8988T (cell line): ENCODE data around the gene MALT1.

Source experiments
- DNase-seq: peaks from one replicate; pipeline ENCODE4 v3.0.0; 2011

The MALT1 gene

DNA sequence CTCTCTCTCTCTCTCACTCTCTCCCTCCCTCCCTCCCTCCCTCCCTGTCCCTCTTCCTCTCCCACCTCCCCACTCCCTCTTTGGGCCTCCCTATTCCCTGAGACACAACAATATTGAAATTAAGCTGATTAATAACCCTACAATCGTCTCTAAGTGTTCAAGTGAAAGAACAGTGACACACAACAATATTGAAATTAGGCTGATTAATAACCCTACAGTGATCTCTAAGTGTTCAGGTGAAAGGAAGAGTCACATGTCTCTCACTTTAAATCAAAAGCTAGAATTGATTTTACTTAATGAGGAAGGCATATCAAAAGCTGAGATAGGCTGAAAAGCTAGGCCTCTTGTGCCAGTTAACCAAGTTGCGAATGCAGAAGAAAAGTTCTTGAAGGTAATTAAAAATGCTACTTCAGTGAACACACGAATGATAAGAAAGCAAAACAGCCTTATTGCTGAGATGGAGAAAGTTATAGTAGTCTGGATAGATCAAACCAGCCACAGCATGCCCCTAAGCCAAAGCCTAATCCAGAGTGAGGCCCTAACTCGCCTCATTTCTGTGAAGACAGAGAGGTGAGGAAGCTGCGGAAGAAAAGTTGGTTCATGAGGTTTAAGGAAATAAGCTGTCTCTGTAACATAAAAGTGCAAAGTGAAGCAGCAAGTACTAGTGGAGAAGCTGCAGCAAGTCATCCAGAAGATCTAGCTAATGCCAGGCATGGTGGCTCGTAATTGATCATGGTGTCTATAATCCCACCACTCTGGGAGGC lies 21.3 kb downstream of the MALT1 start:
- no peak for DNase-seq

DNA sequence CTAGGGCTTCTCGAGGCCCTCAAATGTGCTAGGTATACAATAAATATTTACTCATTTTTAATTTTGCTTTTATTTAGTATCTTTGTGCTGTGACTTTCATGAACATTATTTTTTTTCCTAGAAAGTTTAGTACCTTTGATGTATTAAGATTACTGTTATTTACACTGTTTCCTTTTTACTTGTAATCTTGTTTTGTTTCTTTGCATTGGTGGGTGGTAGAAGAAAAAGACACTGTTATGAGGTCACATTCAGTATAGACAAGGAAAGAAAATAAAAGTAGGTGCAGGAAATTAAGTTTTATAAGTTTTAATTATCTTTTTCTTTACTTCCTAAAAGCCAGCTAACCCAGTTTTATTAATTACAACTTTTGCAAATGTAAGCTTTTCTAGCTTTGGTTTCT lies 23.0 kb downstream of the MALT1 start:
- no peak for DNase-seq

- DNase-seq = no peak
These were observed 23.6 kb downstream of the MALT1 start for GRCh38 chr18:58694720-58695468.

DNA sequence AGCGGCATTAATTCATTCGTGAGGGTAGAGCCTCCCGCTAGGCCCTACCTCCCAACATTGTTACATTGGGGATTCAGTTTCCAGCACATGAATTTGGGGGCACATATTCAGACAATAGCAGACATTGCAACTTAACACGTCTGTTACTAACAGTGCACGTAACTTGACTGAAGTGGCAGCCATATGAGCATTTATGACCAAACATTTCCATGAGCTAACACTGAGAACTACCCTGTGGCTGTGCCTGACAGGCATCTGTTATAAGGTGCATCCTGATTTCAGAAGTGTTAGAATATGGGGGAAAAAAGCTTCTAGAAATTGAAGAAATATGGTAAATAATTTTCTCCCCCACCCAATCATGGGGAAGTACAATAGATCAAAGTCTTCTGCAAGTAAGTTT lies 24.5 kb downstream of the MALT1 start:
- DNase-seq = no peak

GRCh38 chr18:58697146-58697545 lies 25.9 kb downstream of the MALT1 start:
- DNase-seq = no peak

- no peak for DNase-seq
These were observed 27.5 kb downstream of the MALT1 start for GRCh38 chr18:58698701-58699193.

GRCh38 chr18:58699551-58699950 lies 28.3 kb downstream of the MALT1 start:
- no peak for DNase-seq

- DNase-seq = no peak
These were observed 28.9 kb downstream of the MALT1 start for GRCh38 chr18:58700209-58700608.

DNA sequence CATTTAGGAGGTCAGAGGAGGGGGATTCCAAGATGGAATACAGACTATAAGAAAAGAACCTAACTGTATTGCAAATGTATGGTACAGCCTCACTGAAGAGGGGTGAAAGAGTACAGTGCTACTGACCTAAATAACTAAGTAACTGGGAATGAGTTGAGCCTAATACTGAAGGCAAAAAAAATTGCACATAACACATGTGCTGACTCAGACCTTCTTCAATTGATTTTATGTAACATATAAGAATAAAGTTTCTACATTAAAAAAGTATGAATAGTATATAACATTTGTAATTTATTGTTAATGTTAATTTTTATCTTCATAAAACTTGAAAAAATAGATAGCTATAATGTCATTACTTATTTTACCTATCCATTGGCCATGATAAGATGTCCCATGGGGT lies 41.7 kb downstream of the MALT1 start:
- DNase-seq = no peak

DNA sequence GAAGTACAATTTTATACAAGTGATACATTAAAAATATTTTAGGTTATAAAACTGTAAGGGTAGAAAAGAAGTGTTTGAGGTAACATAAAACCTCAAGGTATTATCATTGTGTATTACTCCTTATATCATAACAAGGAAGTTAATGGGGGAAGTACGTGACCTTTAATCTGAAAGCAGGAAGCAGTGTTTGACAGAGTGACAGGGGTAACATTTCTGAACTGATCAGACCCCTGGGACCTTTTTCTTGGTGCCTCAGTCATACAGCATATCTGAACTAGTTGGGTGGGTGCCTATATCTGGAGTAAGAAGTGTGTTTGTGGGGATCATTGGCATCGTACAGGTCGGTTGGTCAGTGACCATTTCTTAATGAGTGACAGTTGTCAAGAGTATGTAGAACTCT lies 43.0 kb downstream of the MALT1 start:
- DNase-seq = no peak

- no peak for DNase-seq
These were observed 43.6 kb downstream of the MALT1 start for GRCh38 chr18:58714821-58715220.

GRCh38 chr18:58715540-58715939 lies 44.3 kb downstream of the MALT1 start:
- no peak for DNase-seq

- DNase-seq = no peak
These were observed 44.9 kb downstream of the MALT1 start for GRCh38 chr18:58716060-58716756.

GRCh38 chr18:58721566-58722239 lies 50.4 kb downstream of the MALT1 start:
- no peak for DNase-seq

- no peak for DNase-seq
These were observed 52.7 kb downstream of the MALT1 start for GRCh38 chr18:58723810-58724602.

GRCh38 chr18:58726671-58727070 lies 55.4 kb downstream of the MALT1 start:
- DNase-seq = no peak

DNA sequence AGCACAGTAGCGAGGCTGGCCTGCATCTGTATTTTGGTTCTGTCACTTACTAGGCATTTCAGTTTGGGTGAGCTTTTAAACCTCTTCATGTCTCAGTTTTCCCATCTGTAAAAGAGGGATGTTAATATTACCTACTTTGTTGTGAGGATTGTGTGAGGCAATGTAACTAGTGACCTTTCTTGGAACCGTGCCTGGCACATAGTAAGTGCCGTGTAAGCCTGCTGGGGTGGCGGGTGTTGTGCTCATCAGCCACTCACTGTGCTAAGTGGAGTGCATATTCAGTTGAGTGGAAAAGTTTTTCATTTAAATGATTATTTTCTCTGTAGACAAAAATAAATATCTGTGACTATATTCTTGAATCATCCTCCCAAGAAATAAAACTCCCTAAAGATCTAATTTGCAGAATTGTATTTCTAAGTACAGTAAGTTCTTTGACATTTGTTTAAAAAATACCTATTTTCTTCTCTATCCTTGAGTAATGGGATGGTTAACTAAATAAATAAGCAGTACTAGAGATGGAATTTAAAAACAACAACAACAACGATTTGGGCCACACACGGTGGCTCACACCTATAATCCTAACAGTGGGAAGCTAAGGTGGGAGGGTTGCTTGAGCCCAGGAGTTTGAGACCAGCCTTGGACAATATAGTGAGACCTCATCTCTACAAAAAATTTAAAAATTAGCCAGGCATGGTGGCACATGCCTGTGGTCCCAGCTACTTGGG lies 56.7 kb downstream of the MALT1 start:
- no peak for DNase-seq

- no peak for DNase-seq
These were observed 57.5 kb downstream of the MALT1 start for GRCh38 chr18:58728719-58729118.

GRCh38 chr18:58730618-58731017 lies 59.4 kb downstream of the MALT1 start:
- DNase-seq = no peak

GRCh38 chr18:58732471-58732870 lies 61.2 kb downstream of the MALT1 start:
- no peak for DNase-seq

- no peak for DNase-seq
These were observed 62.6 kb downstream of the MALT1 start for GRCh38 chr18:58733866-58734265.

GRCh38 chr18:58738322-58738721 lies 67.1 kb downstream of the MALT1 start:
- no peak for DNase-seq
